ENCODE measurements around the gene LKAAEAR1.
A peak's percentile ranks its signal among the peaks of the same experiment; 100 is the strongest.

LKAAEAR1 gene

DNA sequence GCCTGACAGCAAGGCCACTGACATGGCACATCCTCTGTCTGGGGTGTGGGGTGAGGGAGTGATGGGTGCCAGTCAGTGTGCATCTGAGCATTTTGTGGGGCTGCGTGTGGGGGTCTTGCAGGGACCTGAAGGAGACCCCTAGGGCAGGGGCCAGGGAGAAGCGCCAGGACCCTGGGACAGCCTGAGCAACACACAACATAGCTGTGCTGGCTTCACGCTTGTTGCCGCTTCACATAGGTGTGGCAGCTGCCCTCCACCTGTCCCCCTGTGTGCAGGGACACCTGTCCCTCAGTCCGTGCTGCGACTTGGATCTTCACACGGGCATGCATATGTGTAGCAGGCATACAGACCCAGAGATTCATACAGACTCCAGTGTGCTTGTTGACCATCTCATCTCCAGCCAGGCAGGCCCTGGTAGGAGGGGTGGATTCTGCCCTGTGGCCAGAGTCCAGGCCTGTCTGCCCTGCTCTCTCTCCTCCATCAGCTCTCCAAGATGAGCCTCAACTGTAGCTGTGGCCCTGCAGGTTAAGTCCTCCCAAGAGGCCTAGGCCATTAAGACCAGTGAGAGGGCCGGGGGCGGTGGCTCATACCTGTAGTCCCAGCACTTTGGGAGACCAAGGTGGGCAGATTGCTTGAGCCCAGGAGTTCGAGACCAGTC, 26.3 kb upstream of the LKAAEAR1 start:
- DNase-seq = peak; percentile 9

GRCh38 chr20:64109831-64110391, 25.7 kb upstream of the LKAAEAR1 start:
- DNase-seq = no peak

DNA sequence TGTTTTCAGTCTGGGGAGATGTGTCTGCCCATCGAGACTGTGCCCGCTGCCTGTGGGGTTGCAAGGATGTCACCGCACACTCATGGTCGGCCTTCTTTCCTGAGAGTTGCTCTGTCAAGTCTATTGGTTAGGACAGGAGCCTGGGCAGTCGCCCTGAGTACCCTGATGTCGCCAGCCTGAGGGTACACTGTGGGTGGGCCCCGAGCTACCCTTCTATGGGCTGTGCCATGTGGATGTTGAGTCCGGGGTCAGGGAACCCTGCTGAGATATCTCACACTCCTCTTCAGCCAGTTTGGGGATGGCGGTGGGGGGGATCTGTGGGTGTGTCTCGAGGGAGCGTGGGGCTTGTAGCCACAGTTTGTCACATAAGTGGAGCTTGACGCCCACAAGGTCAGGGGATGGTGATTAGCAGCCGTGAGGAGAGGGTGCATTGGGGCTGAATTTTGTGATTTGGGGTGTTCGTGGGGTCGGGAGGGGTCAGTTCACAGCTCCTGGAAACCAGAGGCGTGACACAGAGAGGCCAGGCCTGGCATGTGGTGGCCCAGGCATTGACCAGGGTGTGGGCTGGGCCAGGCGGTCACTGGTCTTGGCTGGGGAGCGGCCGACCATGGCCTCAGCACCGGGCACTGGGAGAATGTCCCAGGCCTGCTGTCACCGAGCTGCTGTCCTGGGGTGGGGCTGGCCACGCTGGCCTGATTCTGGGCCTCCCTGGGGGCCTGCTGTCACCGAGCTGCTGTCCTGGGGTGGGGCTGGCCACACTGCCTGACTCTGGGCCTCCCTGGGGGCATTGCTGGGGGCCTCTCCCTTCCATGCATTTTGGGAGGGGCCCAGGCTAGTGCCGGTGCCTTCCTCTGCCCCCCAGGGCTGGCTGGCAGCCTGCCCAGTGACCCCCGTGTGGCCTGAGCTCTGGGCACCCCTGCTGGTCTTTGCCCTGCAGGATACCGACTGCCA, 24.8 kb upstream of the LKAAEAR1 start:
- peak; percentile 10 for DNase-seq

DNA sequence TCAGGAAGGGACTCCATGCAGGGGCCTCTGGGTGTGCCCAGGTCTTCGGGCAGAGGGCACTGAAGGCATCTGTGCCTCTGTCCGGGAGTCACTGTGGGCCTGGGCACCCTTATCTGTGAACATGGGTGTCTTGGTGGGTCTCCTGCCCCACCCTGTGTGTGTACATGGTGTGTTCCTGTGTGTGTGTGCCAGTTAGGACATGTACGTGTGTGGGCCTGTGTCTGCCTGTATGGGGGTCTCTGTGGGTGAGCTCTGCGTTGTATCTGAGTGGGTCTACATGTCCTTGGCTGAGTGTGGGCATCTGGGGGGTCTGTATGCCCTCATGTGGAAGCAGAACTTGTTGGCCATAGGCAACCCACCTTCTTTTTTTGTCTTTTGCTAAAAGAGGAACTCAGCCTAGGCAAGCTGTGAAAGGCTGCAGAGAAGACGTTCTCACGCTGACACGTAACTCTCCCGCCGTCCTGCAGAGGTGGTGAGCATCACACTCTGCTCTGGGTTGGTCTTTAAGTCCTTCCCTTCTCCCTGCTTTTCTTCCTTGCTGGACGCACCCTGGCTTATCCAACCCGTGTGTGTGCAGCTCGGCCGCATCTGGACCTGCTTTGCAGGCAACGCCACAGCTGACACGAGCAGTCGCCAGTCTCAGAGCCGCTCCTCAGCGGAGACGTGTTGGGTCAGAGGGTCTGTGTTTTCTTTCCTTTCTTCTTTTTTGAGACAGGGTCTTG, 23.7 kb upstream of the LKAAEAR1 start:
- peak; percentile 12 for DNase-seq

DNA sequence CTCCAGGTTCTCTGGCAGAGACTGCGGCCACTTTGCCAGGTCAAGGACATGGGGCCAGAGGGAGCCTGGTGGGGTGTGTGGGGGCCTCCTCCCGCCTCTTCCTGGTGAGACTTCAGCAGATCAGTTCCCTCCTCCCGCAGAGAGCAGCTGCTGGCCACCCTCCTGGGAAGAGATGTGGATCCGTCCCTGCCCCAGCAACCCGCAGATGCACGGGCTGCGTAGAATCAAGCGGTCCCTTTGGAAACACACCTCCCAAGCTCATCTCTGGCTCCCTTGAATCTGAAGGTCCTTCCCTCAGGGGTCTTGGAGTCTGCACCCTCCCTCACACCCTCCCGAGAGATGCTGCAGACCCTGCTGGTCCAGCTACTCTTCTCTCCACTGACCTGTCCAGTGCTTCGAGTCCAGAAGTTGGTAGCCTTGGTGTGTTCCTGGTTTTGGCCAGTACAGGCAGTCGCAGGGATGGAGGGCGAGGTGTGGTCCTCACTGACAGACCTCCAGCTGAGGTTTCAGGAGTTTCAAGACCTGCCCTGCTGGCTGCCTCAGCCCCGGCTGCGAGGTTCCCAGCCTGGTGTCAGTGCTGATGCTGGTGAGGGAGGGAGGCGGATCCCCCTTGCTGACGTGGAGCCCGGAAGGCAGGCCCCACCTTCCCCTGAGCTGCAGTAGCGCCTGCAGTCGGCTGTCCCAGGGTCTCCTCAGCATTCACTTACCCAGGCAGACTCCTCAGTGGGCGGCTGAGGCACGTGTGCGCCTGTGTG, 23.0 kb upstream of the LKAAEAR1 start, which contains the start of gene NPBWR2:
NPBWR2 (minus strand) TSS at position 585 of the 755 bp plus-strand sequence. CDS start 734 bp downstream, outside the sequence.
- peak; percentile 33 for DNase-seq

- DNase-seq = no peak
Observed at GRCh38 chr20:64106435-64106961, 22.3 kb upstream of the LKAAEAR1 start.

DNA sequence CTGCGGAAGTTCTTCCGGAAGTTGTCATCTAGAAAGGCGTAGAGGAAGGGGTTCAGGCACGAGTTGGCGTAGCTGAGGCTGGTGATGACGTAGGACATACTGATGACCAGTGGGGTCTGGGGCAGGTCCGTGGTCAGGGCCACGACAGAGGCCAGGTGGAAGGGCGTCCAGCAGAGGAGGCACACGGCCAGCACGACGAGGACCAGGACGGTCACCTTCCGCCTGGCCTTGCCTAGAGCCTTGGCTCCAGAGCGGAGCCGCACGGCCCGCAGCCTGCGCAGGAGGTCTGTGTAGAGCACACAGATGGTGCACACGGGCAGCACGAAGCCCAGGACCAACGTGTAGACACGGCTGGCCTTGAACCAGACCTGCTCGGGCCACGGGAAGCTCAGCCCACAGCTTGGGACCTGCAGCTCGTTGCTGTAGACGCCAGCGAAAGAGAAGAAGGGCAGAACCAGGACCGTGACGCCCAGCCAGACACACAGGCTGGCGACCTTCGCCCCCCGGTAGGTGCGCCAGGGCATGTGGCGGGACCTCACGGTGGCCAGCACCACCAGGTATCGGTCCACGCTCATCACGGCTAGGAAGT, 21.7 kb upstream of the LKAAEAR1 start:
- DNase-seq = peak; percentile 10

DNA sequence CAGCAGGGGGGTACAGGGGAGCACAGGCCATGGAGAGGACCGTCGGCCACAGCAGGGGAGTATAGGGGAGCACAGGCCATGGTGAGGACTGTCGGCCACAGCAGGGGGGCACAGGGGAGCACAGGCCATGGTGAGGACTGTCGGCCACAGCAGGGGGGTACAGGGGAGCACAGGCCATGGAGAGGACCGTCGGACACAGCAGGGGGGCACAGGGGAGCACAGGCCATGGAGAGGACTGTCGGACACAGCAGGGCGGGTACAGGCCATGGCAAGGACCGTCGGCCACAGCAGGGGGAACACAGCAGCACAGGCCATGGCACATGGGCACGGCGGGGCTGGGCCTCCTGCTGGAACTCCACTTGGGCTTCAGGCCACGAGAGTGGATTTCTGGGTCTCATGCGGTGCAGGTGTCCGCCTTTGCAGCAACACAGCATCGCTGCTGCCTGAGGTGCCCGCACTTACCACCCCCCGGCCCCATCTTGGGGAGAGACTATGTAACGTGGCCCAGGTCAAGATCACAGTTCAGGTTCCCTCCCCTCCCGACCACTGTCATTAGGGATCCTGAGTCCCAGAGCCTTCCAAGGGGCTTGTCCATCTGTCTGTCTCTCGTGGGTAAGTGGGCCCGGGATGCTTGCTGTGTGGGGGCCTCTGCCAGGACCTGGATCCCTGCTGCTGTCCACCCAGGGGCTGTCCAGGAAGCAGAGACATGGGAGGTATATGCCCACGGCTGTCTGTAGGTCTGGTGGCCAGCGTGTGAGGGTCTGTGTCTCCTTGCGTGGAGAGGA, 20.7 kb upstream of the LKAAEAR1 start:
- DNase-seq = peak; percentile 9

DNA sequence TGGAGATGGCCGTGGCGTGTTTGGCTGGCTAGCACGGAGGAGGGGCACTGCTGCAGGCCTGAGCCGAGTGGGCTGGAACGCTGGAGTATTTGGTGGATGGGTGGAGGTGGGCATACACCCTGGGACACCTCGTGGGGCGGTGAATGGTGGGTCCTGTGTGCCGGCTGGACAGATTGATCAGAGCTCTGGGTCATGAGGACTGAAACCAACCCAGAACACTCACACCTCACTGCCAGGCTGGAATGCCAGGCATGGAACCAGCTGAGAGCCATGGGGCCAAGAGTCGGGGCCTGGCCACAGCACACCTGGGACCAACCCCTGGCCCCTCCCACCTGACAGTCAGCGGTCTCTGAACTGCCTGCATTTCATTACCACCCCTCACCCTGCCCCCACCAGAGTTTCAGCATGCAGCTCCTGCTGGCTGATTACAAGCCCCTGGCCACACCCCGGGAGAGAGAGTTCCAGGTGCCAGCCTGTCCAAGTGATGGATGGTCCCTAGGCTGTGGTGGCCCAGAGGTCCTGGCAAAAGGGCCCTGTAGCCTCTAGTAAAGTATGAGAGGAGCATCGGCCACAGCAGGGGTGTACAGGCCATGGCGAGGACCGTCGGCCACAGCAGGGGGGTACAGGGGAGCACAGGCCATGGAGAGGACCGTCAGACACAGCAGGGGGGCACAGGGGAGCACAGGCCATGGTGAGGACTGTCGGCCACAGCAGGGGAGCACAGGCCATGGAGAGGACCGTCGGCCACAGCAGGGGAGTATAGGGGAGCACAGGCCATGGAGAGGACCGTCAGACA, 19.9 kb upstream of the LKAAEAR1 start:
- peak; percentile 11 for DNase-seq

GRCh38 chr20:64102647-64103354, 18.6 kb upstream of the LKAAEAR1 start:
- DNase-seq = no peak

DNA sequence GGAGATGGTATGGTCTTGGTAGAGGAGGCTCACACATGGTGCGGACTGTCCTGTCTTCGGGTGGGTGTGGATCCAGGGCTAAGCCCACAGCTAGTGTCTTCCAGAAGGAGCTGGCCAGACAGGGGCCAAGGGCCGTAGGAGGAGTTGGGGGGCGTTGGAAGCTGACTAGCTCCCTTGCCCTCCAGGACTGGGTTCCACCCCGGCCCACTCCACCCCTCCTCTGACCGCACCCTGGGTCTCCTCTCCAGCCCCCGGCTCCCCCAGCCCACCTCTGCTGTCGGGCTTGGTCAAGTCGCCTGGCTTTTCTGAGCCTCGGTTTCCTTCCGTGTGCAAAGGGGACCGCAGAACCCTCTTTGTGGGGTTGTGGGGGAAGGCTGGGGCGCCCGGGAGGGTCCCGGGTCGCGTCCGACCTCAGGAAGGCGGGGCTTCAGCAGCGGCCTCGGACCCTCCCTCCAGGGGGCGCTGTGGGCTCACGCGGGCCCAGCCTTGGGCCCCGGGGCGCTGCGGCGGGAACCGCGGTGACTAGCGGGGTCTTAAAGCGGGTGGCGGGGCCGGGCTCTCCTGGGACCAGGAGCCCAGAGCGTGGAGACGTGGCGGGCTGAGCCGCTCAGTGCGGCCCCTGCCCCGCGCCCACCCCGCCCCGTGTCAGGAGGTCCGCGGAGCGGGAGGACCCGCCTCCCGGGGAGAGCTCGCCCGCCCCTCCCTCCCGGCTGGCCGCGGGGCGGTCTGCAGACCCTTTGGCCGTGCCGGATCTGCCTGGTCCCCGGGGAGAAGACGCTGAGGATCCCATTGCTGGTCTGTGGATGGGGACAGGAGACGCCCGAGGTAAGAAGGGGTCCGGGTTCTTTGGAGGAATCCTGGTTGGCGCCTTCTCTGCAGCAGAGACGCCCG, 17.8 kb upstream of the LKAAEAR1 start:
- DNase-seq = peak; percentile 71

GRCh38 chr20:64100946-64101688, 16.9 kb upstream of the LKAAEAR1 start:
- DNase-seq = no peak

DNA sequence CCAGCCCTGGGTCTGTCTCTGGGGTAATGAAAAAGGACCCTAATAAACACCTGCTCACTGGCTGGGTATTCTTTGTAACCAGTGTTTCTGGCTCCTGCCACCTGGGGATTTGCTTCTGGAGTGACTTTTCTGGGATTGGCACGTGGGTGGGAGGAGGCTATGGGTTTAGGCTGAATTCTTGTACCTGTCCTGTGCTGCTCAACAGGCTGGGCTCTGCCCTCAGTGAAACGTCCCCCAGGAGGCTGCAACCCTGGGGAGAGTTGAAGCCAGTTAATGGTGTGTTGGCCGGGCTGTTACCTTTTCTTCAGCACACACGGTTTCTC, 16.3 kb upstream of the LKAAEAR1 start:
- no peak for DNase-seq

DNA sequence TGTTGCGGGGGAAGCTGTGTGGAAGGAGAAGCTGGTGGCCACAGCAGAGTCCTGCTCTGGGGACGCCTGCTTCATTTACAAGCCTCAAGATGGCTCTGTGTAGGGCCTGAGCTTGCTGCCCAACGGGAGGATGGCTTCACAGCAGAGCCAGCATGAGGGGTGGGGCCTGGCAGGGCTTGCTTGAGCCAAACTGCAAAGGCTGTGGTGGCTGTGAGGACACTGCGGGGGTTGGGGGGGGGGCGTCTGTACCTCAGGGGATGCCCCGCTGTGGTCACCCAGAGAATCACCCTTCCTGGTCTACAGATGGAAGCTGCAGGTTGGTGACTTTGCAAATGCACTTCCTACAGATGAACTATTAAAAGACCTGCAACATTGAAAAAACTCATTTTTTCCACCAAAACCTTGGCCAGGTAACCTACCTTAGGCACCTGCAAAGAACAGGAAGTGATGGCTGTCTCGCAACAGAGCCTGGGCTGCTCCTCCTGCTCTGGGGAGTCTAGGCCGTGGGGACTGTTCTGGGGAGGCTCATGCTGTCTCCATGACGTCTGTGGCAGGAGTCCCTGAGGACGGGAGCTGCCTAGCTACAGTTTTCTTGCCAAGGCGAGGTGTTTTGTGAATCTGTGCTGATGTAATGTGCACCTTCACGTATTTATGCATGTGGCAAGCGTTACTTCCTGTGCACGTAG, 15.8 kb upstream of the LKAAEAR1 start:
- no peak for DNase-seq

GRCh38 chr20:64099086-64099786, 15.0 kb upstream of the LKAAEAR1 start:
- no peak for DNase-seq

DNA sequence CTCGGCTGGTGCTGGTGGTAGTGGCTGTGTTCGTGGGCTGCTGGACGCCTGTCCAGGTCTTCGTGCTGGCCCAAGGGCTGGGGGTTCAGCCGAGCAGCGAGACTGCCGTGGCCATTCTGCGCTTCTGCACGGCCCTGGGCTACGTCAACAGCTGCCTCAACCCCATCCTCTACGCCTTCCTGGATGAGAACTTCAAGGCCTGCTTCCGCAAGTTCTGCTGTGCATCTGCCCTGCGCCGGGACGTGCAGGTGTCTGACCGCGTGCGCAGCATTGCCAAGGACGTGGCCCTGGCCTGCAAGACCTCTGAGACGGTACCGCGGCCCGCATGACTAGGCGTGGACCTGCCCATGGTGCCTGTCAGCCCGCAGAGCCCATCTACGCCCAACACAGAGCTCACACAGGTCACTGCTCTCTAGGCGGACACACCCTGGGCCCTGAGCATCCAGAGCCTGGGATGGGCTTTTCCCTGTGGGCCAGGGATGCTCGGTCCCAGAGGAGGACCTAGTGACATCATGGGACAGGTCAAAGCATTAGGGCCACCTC, 14.3 kb upstream of the LKAAEAR1 start:
- DNase-seq = no peak
